Measurements from ENCODE around the gene MMRN2.

The MMRN2 gene

GRCh38 chr10:86962136-86962980 is 4.9 kb upstream of the MMRN2 start:
- DNase-seq (ENCODE audit: low read depth) = no peak
- TF ChIP-seq CTCF (conservative IDR thresholded peaks at IDR 0.05; ENCODE audit: low read depth, low read length) = no peak
- H3K4me3 ChIP-seq (ENCODE audit: low read depth, low read length) = no peak overlapping the region

GRCh38 chr10:86961481-86962091 is 4.2 kb upstream of the MMRN2 start:
- no peak for DNase-seq (ENCODE audit: low read depth)
- no peak for TF ChIP-seq CTCF (conservative IDR thresholded peaks at IDR 0.05; ENCODE audit: low read depth, low read length)
- H3K4me3 ChIP-seq (ENCODE audit: low read depth, low read length) = no peak overlapping the region

GRCh38 chr10:86960863-86961434 is 3.5 kb upstream of the MMRN2 start:
- TF ChIP-seq CTCF (conservative IDR thresholded peaks at IDR 0.05; ENCODE audit: low read depth, low read length) = no peak
- no peak for DNase-seq (ENCODE audit: low read depth)

GRCh38 chr10:86960003-86960862 is 2.8 kb upstream of the MMRN2 start:
- TF ChIP-seq CTCF (conservative IDR thresholded peaks at IDR 0.05; ENCODE audit: low read depth, low read length) = peak; percentile 85
- no peak overlapping the region for H3K4me3 ChIP-seq (ENCODE audit: low read depth, low read length)
- DNase-seq (ENCODE audit: low read depth) = peak; percentile 67

More at GRCh38 chr10:86960863-86961434, 3.5 kb upstream of the MMRN2 start:
- H3K4me3 ChIP-seq (ENCODE audit: low read depth, low read length) = no peak overlapping the region

GRCh38 chr10:86959737-86960002 is 2.3 kb upstream of the MMRN2 start:
- no peak for DNase-seq (ENCODE audit: low read depth)
- H3K4me3 ChIP-seq (ENCODE audit: low read depth, low read length) = no peak overlapping the region
- TF ChIP-seq CTCF (conservative IDR thresholded peaks at IDR 0.05; ENCODE audit: low read depth, low read length) = no peak

- TF ChIP-seq CTCF (conservative IDR thresholded peaks at IDR 0.05; ENCODE audit: low read depth, low read length) = no peak
- DNase-seq (ENCODE audit: low read depth) = peak; percentile 67
- no peak overlapping the region for H3K4me3 ChIP-seq (ENCODE audit: low read depth, low read length)
Measured at GRCh38 chr10:86958901-86959736, 1.7 kb upstream of the MMRN2 start.
